SU-DHL-6 (cell line): ENCODE results near the gene PDE6G.

Experiments
- CTCF ChIP-seq: fragments of 200-600 bp; sonication (generic); IDR thresholded peaks from one replicate; pipeline ENCODE4 v1.5.1; 2017; ENCODE audit warnings: antibody characterized with exemption, mild to moderate bottlenecking, low read length, moderate library complexity; ENCODE audit not compliant: insufficient read depth, poor library complexity, severe bottlenecking
- EZH2phosphoT487 ChIP-seq: fragments of 200-600 bp; sonication (generic), shearing (Covaris generic); conservative IDR thresholded peaks from 2 replicates; pipeline ENCODE4 v1.6.1; 2018; ENCODE audit warnings: mild to moderate bottlenecking, antibody characterized with exemption, low read length, moderate library complexity, mixed read lengths

- no peak for TF ChIP-seq EZH2phosphoT487
- no peak for TF ChIP-seq CTCF
Observed at GRCh38 chr17:81647640-81648012, 8.7 kb downstream of the PDE6G start.
